HL-60 (cell line): ENCODE results near the gene FAM83C.
A peak's percentile ranks its signal among the peaks of the same experiment; 100 is the strongest.

ENCODE experiments used
- DNase-seq, 2 experiments: peaks; one replicate each; pipeline ENCODE4 v3.0.0-alpha.2; 2010 to 2020; ENCODE audit warnings: low read depth in 1 of 2, low spot score in 1 of 2
- H3K27ac ChIP-seq: fragments of 250-450 bp; sonication (Bioruptor Pico); replicated peaks from 2 replicates; pipeline ENCODE4 v1.5.1; 2020; ENCODE audit warnings: mild to moderate bottlenecking, moderate library complexity
- H3K27me3 ChIP-seq: fragments of 250-450 bp; sonication (Bioruptor Pico); 2 replicates; pipeline ENCODE4 v1.5.1; 2021; ENCODE audit warnings: mild to moderate bottlenecking, moderate library complexity; ENCODE audit not compliant: insufficient read depth, poor library complexity, severe bottlenecking
- H3K4me3 ChIP-seq: replicated peaks from 2 replicates; pipeline ENCODE4 v1.5.1; 2011; ENCODE audit warnings: mild to moderate bottlenecking, control low read depth, low read length; ENCODE audit not compliant: insufficient read depth
- GABPA ChIP-seq: IDR thresholded peaks from 2 replicates; pipeline ENCODE4 v1.6.1; 2012; ENCODE audit warnings: low read depth
- POLR2AphosphoS5 ChIP-seq: IDR thresholded peaks from 2 replicates; pipeline ENCODE4 v1.6.1; 2012; ENCODE audit warnings: low read depth
- SPI1 ChIP-seq: IDR thresholded peaks from 2 replicates; pipeline ENCODE4 v1.6.1; 2012; ENCODE audit warnings: low read depth, mild to moderate bottlenecking, borderline replicate concordance
- TF ChIP-seq, protein P1 (sequence below): IDR thresholded peaks from one replicate; pipeline ENCODE4 v1.5.1; 2011; ENCODE audit warnings: low read length, control low read depth, inconsistent platforms; ENCODE audit not compliant: insufficient read depth
- TF ChIP-seq, protein P2 (sequence below): IDR thresholded peaks from 2 replicates; pipeline ENCODE4 v1.6.1; 2012; ENCODE audit warnings: low read depth; ENCODE audit not compliant: insufficient replicate concordance

FAM83C gene

DNA sequence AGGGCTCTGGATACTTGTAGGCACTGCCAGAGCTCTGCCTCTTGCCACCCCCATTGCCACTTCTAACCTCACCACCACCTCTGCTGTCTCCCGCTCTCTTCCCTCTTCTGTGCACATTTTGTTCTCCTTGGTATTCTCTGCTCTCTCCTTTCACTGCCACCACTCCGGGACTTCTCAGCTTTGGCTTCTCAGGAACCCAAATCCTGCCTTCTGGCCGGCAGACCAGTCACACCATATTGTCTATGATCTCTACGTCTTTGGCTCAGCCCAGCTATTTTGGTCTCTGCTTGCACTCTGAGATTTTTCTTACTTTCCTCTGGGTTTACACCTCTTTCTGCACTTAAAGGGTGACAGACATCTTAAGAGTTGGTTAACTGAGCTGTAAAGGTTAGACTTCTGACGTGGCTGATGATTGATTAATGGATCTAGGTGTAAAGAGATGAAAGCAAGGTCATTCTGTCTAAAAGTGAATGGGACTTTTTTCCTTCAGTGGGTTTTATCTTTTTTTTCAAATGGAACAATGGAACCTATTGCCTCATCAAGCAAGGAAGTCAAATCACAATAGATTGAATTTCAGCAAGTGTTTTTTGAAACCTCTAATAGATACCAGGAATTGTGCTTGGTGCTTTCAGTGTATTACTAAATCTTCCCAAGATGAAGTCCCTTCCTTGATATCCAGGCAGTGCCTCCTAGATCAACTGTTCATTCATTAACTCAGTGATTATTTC, 52.0 kb downstream of the FAM83C start:
- TF ChIP-seq GABPA, result no peak
- TF ChIP-seq, protein P1, sequence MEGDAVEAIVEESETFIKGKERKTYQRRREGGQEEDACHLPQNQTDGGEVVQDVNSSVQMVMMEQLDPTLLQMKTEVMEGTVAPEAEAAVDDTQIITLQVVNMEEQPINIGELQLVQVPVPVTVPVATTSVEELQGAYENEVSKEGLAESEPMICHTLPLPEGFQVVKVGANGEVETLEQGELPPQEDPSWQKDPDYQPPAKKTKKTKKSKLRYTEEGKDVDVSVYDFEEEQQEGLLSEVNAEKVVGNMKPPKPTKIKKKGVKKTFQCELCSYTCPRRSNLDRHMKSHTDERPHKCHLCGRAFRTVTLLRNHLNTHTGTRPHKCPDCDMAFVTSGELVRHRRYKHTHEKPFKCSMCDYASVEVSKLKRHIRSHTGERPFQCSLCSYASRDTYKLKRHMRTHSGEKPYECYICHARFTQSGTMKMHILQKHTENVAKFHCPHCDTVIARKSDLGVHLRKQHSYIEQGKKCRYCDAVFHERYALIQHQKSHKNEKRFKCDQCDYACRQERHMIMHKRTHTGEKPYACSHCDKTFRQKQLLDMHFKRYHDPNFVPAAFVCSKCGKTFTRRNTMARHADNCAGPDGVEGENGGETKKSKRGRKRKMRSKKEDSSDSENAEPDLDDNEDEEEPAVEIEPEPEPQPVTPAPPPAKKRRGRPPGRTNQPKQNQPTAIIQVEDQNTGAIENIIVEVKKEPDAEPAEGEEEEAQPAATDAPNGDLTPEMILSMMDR, result no peak
- TF ChIP-seq, protein P2, sequence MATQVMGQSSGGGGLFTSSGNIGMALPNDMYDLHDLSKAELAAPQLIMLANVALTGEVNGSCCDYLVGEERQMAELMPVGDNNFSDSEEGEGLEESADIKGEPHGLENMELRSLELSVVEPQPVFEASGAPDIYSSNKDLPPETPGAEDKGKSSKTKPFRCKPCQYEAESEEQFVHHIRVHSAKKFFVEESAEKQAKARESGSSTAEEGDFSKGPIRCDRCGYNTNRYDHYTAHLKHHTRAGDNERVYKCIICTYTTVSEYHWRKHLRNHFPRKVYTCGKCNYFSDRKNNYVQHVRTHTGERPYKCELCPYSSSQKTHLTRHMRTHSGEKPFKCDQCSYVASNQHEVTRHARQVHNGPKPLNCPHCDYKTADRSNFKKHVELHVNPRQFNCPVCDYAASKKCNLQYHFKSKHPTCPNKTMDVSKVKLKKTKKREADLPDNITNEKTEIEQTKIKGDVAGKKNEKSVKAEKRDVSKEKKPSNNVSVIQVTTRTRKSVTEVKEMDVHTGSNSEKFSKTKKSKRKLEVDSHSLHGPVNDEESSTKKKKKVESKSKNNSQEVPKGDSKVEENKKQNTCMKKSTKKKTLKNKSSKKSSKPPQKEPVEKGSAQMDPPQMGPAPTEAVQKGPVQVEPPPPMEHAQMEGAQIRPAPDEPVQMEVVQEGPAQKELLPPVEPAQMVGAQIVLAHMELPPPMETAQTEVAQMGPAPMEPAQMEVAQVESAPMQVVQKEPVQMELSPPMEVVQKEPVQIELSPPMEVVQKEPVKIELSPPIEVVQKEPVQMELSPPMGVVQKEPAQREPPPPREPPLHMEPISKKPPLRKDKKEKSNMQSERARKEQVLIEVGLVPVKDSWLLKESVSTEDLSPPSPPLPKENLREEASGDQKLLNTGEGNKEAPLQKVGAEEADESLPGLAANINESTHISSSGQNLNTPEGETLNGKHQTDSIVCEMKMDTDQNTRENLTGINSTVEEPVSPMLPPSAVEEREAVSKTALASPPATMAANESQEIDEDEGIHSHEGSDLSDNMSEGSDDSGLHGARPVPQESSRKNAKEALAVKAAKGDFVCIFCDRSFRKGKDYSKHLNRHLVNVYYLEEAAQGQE, result no peak
- TF ChIP-seq POLR2AphosphoS5, result no peak
- TF ChIP-seq SPI1, result no peak
- peak overlapping the region; percentile 26; the same call in 1 of the 2 replicates for H3K27ac ChIP-seq
- no peaks in the 10 kb centered on the region for H3K27me3 ChIP-seq
- DNase-seq, result no peak
- no peak overlapping the region for H3K4me3 ChIP-seq

DNA sequence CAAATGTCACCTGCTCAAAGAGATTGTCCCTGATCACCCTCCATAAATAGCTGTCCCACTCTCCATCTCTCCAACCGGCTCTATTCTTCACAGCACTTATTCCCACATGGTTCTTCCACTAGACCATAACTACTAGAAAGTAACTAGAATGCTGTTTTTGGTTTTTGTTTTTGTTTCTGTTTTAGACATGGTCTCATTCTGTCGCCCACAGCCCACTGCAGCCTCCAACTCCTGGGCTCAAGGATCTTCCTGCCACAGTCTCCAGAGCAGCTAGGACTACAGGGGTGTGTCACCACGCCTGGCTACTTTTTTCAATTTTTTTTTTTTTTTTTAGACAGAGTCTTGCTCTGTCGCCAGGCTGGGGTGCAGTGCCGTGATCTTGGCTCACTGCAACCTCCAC, 53.5 kb downstream of the FAM83C start:
- DNase-seq, result no peak
- TF ChIP-seq, protein P2, result no peak
- TF ChIP-seq GABPA (no peak), SPI1 (no peak), POLR2AphosphoS5 (no peak)
- TF ChIP-seq, protein P1, result no peak
- Histone ChIP-seq H3K4me3 (no peak overlapping the region), H3K27me3 (no peaks in the 10 kb centered on the region), H3K27ac (peak overlapping the region; percentile 72)

DNA sequence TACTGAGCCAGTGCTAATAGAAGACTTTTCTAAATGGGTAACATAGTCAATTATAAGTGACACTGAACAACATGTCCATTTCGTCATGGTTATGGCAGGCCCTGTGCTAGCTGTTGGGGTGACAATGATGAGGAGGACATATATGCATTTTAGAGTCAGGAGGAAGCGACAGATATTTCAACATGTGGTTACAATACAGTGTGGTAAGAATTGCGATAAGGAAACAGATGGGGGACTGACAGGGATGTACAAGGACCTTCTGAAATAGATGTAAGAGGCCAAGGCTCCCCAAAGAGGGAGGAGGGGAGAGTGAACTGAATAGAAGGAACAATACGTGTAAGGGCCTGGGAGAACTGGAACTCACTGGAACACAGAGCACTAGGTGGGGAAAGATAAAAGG, 54.1 kb downstream of the FAM83C start:
- TF ChIP-seq, protein P2, result peak; percentile 63
- TF ChIP-seq SPI1 (no peak), GABPA (0 out of 2 replicates have a peak, but pooled peaks have one; percentile 23), POLR2AphosphoS5 (peak; percentile 97)
- TF ChIP-seq, protein P1, result no peak
- Histone ChIP-seq H3K4me3 (no peak overlapping the region), H3K27ac (peak overlapping the region; percentile 72), H3K27me3 (no peaks in the 10 kb centered on the region)
- DNase-seq, result peak; percentile 92 to 98
